Left ventricle myocardium superior (tissue), 1 donor: ENCODE data around the gene EPHA3. TPM values are rescaled to one million over a fixed set of nuclear protein-coding genes. Genes with fewer than 3 reads are reported as not detected.

ENCODE experiments used
- ATAC-seq: fragments of 200-7000 bp; cut with Tn5 transposase; one replicate; pipeline ENCODE4 v1.9.1; 2020; ENCODE audit warnings: mild to moderate bottlenecking, moderate library complexity
- DNase-seq: peaks from one replicate; pipeline ENCODE4 v3.0.0-alpha.2; 2020
- intact Hi-C: fragments of 100-400 bp; cut with micrococcal nuclease; formaldehyde crosslinking; loops from one replicate; pipeline ENCODE4 v1.11.0; 2022
- long read RNA-seq: library from polyadenylated mRNA; unstranded; transcript quantifications from one replicate; pipeline ENCODE4 v2.0.0, GENCODE V29; 2021
- total RNA-seq: library from RNA; stranded (reverse); fragmentation: NEBNext Ultra II Directional; extraction: Animal tissue kit (Norgen Biotek cat#: 25700); gene quantifications from one replicate; pipeline ENCODE4 v1.2.1, GENCODE V29; 2021
- donor health status: DM: no; HTN: yes; CAD: no; lungs with severe emphysema.

Gene EPHA3
- total RNA-seq, result 1.9 TPM
- long read RNA-seq, full-length matches to known transcripts, result 1 of 1 reads
- long read RNA-seq, partial matches to known transcripts, result 0 of 1 reads
- long read RNA-seq, other reads (novel, unspliced or antisense), result 0 of 1 reads

- ATAC-seq (peak; percentile 96), DNase-seq (peak; percentile 75)
- intact Hi-C loops, result loop anchor here (10.0 kb wide), 1 partner anchor 903 kb away; no protein-coding TSS in a partner anchor
Observed at GRCh38 chr3:89107461-89108290, at the start of gene EPHA3. Gene EPHA3, plus strand, starts transcription at chr3:89107621. Its CDS starts 128 bp downstream, at chr3:89107749.

DNA sequence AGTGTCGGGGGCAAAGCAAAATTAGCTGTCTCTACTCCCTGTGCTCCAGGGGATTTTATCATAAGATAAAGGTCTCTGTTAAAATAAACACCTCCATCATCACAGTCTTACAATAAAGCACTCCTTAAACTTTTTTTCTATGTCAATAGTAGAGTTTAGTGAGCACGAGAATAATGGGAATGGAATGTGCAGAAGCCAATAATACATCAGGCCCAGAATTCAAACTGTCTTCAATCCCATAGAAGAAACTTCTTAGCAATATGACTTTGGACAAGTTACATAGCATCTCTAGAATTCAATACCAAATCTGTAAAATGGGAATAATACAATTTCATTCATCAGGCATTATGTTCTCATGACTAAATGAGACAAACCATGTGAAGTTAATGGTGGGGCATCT lies 49.0 kb upstream of the EPHA3 start:
- DNase-seq (no peak), ATAC-seq (no peak)
- intact Hi-C loops, result no loop called here

GRCh38 chr3:89059211-89059925 lies 48.1 kb upstream of the EPHA3 start:
- intact Hi-C loops, result no loop called here
- ATAC-seq (no peak), DNase-seq (no peak)

- DNase-seq (no peak), ATAC-seq (no peak)
- intact Hi-C loops, result no loop called here
Observed at GRCh38 chr3:89061259-89061658, 46.2 kb upstream of the EPHA3 start.

GRCh38 chr3:89067736-89068135 lies 39.7 kb upstream of the EPHA3 start:
- intact Hi-C loops, result no loop called here
- DNase-seq, result no peak
- no peak for ATAC-seq

DNA sequence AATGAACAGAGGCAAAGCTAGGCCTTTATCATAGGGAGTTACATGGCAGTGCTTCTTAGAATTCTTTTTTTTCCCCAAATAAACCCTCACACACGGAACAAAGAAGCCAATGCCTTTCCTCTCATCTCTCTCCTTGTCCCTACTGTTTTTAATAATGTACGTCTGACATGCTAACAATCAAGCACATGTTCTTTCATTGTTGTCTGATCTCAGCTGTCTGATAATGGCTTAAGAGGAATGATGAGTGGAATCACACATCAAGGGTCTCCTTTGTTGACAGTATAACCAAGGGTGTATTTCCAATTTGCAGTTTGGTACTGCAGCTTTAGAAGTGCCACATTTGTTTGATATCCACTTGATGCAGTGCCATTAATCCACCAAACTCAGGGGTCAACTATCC lies 34.8 kb upstream of the EPHA3 start:
- no peak for ATAC-seq
- intact Hi-C loops, result no loop called here

DNA sequence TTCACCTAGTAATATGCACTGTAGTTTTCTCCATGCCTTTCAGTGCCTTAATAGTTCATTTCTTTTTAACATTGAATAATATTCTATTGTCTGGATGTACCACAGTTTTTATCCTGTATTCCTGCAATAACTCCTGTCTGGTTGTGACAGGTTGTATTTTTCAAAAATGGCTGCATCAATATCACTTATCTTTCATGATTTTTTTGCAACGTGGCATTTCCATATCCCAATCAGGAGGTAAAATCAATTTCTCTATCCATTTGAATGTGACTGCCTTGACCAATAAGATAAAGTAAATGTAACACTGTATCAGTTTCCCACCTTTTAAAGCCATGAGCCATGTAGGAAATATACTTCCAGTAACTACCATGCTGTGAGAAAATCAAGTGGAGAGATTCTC lies 27.5 kb upstream of the EPHA3 start:
- DNase-seq (no peak), ATAC-seq (no peak)
- intact Hi-C loops, result no loop called here

More for the DNA sequence above, 34.8 kb upstream of the EPHA3 start:
- DNase-seq, result no peak

DNA sequence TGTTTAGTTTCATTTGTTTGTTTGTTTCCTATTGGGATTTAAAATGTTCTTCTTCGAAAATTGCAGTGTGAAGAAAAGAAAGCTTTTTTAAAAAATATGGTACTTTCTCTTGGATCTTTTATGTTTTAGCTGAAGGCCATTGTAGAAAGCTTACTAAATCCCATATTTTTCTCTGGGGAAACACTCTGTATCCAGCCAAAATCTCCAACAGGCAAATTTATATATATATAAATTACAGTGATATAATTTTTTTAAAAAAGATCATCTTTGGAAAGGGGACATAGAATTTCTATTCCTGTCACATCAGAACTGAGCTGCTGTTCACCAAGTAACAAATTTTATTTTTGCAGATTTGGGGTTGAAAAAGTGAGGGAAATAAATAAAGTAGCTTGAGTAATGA lies 19.6 kb upstream of the EPHA3 start:
- DNase-seq (no peak), ATAC-seq (no peak)
- intact Hi-C loops, result no loop called here

DNA sequence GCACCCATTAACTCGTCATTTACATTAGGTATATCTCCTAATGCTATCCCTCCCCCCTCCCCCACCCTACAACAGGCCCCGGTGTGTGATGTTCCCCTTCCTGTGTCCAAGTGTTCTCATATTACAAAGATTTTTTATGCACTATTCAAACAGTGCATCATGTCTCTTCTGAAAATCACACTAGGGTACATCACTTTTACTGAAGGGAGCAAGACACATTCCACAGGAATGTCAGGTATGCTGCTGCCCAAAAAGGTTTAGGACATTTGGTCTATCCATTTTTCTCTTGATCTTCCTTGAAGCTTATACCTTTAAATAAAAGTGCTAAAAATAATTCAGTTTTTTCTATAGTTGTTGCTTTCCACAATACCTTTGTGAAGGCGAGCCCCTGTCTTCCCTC lies 9.2 kb upstream of the EPHA3 start:
- ATAC-seq (no peak), DNase-seq (no peak)
- intact Hi-C loops, result no loop called here

DNA sequence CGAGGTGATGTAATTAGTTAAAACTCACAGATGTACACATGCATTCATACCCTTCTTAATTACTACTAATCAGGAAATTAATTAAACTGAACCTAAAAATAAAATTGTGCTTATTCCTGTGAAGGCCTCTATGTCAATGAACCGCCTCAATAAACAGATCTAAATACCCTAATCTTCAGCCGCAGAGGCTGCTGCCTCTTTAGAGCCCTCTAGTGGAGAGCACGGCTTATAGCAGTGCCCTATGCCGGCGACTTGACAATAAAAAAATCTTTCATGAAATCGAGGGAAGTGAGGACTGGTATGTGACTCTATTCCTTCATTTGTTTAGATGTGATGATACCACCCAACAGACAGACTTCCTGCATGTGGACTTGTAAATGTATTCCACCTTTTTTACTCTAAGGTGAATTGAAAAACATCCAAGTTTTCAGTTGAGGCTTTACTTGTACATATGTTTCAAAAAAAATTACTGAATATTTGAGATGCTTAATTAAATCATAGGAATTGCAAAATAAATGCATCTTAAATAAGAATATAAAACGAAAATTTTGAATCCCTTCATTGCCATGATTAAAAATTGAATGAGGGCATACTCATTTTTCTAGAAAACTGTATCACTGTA lies 8.3 kb upstream of the EPHA3 start:
- intact Hi-C loops, result no loop called here
- ATAC-seq (peak; percentile 57), DNase-seq (peak; percentile 28)

DNA sequence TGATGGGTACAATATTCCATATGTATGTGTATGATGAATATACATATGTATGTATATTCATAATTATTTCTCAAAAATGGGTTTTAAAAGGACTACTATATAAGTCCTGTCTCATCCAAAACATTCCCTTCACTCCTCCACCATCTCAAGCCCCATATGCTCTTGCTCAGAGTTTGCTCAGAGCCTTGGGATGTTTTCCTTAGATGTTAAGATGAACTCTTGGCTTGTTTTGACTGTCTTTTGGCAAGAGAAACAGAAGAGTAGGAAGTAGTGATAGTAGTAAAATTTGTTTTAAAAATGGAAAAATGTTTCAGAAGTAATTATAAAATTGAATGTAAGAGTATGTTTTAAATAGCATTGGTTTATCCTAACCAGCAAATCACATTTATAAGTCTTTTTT lies 6.2 kb upstream of the EPHA3 start:
- no peak for DNase-seq
- ATAC-seq, result no peak
- intact Hi-C loops, result loop anchor here (10.0 kb wide), 1 partner anchor 896 kb away; no protein-coding TSS in a partner anchor

- intact Hi-C loops, result loop anchor here (10.0 kb wide), 1 partner anchor 897 kb away; no protein-coding TSS in a partner anchor
- ATAC-seq (no peak), DNase-seq (no peak)
Observed at GRCh38 chr3:89101921-89102320, 5.5 kb upstream of the EPHA3 start.

GRCh38 chr3:89104499-89104898 lies 2.9 kb upstream of the EPHA3 start:
- DNase-seq (no peak), ATAC-seq (peak; percentile 43)
- intact Hi-C loops, result loop anchor here (10.0 kb wide), 1 partner anchor 900 kb away; no protein-coding TSS in a partner anchor

- intact Hi-C loops, result loop anchor here (10.0 kb wide), 1 partner anchor 901 kb away; no protein-coding TSS in a partner anchor
- ATAC-seq, result no peak
- DNase-seq, result no peak
Observed at GRCh38 chr3:89105503-89105902, 1.9 kb upstream of the EPHA3 start.

DNA sequence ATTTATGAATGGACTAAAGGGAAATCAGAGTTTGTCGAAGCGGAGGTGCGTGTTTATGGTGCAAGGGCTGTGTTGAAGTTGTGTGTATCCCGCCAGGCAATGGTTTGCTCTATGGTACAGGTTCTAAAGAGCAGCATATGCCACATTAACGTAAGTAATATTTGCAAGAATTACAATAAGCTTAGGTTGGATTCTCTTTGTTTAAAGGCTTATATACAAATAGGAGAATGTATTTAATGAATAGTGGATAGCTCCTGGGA lies 800 bp downstream of the EPHA3 start:
- DNase-seq, result no peak
- ATAC-seq, result peak; percentile 16
- intact Hi-C loops, result loop anchor here (10.0 kb wide), 1 partner anchor 903 kb away; no protein-coding TSS in a partner anchor

DNA sequence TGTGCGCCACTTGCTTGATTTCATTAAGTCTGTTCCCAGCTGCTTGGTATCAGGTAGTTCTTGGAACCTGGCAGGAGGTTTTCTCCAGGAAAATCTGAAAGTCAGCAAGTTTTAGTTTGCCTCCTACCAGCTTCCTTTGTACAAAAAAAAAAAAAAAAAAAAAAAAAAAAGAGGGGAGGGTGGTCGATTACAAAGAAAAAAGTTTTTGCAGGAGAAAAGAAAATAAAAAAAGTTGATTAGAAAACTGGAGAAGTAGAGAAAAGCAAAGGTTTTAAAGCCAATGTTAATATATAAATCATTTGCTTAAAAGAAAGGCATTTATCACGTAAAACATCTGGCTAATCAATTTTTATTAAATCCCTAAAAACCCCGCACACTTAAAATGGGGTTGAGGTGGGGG lies 5.9 kb downstream of the EPHA3 start:
- no peak for ATAC-seq
- no peak for DNase-seq
- intact Hi-C loops, result no loop called here

GRCh38 chr3:89113893-89114840 lies 6.7 kb downstream of the EPHA3 start:
- intact Hi-C loops, result no loop called here
- ATAC-seq (peak; percentile 98), DNase-seq (peak; percentile 79)

- intact Hi-C loops, result no loop called here
- DNase-seq (no peak), ATAC-seq (peak; percentile 8)
Observed at GRCh38 chr3:89114841-89115223, 7.4 kb downstream of the EPHA3 start.

DNA sequence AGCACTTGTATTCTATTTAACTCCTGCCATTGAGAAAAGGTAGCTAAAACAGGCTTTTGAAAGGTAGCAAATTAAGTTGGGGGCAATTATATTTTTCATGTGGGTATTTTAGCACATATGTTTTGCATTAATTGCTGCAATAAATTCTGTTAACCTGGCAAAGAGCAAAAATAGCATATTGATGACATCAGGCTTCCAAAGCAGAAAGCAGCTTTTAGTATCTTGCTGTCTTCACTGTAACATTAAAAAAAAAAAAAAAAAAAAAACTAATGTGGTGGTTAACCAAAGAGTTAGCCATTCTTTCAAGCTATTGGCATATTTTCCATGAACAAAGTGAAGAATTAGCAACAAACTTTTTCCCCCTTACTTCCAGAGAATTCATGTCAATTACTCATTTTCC lies 9.1 kb downstream of the EPHA3 start:
- no peak for DNase-seq
- ATAC-seq, result no peak
- intact Hi-C loops, result no loop called here
